ENCODE results near the gene VPREB1. TPM values are rescaled to one million over a fixed set of nuclear protein-coding genes. Genes with fewer than 3 reads are reported as not detected.

Gene VPREB1
- total RNA-seq, 4 donors from 2014 or later, result 2.6 TPM; not detected in 3

DNA sequence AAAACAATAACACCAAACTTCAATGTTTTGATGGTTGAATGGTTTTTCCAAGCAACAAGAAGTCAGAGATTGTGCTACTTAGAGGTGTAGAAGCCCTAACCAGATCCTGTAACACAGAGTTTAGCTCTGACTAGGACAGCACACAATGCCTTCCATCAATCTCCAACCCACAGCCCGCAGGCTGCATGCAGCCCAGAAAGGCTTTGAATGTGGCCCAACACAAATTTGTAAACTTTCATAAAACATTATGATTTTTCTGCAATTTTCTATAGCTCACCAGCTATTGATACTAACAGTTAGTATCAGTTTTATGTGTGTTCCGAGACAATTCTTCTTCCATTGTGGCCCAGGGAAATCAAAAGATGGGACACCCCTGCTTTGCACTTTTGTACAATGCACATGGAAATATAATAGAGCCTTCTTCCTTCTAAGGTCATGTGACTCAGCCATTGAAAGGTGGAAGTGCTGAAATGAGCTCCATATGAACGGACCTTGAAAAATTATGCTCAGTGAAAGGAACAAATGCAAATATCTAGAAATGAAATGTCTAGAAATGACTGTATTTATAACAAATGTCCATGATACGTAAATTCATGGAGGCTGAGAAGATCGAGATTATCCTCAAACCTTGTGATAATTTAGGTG lies 47.6 kb upstream of the VPREB1 start:
- Histone ChIP-seq H3K27me3 (no peaks in the 10 kb centered on the region), H3K4me1 (no peaks in the 10 kb centered on the region), H3K27ac (no peak overlapping the region), H3K36me3 (no peaks in the 10 kb centered on the region), H3K4me3 (no peak overlapping the region), H3K9me3 (no peaks in the 10 kb centered on the region)
- TF ChIP-seq POLR2A (IDR thresholded peaks at IDR 0.05) (no peak), CTCF (IDR thresholded peaks at IDR 0.05) (no peak)
- DNase-seq, result no peak
- intact Hi-C loops (cut with DNase I; ENCODE audit: low total_unique reads), result no loop called here

DNA sequence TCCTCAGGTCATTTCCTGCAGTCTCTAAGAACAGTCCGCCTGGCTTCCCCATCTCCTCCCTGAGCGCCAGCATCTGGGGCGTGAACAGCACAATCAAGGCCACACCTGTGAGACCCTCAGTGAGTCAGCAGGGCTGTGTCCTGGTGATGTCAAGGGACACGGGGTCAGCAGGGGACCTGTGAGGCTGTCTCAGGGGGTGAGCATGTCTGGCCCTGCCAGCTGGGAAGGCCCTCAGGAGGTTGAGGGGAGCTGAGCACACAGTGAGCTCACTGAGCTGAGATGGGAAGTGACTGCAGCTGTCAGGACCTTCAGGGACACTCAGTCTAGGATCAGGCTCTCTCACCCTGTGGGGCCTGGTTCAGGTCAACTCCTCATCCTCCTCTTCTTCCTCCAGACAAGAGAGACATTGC lies 46.6 kb upstream of the VPREB1 start:
- Histone ChIP-seq H3K9me3 (no peaks in the 10 kb centered on the region), H3K27ac (no peak overlapping the region), H3K36me3 (no peaks in the 10 kb centered on the region), H3K4me1 (no peaks in the 10 kb centered on the region), H3K27me3 (no peaks in the 10 kb centered on the region), H3K4me3 (no peak overlapping the region)
- DNase-seq, result no peak
- TF ChIP-seq CTCF (IDR thresholded peaks at IDR 0.05) (no peak), POLR2A (IDR thresholded peaks at IDR 0.05) (no peak)
- intact Hi-C loops (cut with DNase I; ENCODE audit: low total_unique reads), result no loop called here

DNA sequence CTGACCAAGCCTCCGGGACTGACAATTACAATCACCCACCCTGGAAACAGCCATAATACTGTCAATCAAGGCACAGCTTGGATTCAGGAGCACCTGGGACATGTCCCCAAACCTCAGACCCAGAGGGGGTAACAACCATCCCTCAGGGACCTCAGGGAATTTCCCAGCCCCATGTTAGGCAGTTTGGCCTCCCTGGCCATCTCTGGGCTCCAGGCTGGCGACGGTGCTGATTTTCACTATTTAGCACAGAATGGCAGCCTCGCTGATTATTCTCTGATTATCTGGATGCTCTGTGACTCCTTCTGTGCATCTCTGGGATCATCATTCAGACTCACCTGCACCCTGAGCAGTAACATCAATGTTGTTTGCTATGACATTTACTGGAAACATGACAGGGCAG lies 45.8 kb upstream of the VPREB1 start:
- Histone ChIP-seq H3K27me3 (no peaks in the 10 kb centered on the region), H3K4me1 (no peaks in the 10 kb centered on the region), H3K27ac (no peak overlapping the region), H3K9me3 (no peaks in the 10 kb centered on the region), H3K4me3 (no peak overlapping the region), H3K36me3 (no peaks in the 10 kb centered on the region)
- TF ChIP-seq POLR2A (IDR thresholded peaks at IDR 0.05) (no peak), CTCF (IDR thresholded peaks at IDR 0.05) (no peak)
- intact Hi-C loops (cut with DNase I; ENCODE audit: low total_unique reads), result no loop called here
- no peak for DNase-seq

DNA sequence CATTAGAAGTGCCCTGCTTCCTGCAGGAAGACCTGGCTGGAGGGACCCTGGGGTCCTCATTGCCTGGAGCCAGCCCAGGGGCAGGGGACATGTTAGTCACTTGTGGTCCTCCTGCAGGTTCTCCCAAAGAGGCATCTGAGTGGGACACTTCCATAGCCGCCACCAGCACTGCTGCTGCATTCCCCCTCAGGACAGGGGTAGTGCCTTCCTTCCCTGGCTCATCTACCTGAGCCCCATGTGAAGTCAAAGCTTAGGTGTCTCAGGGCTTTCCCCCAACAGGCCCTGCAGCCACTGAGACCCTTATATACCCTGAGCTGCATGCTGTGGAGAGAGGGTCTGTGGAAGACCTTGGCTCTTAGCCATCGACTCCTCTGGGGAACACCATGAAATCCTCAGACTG lies 45.0 kb upstream of the VPREB1 start:
- Histone ChIP-seq H3K4me3 (no peak overlapping the region), H3K27ac (no peak overlapping the region), H3K36me3 (no peaks in the 10 kb centered on the region), H3K9me3 (no peaks in the 10 kb centered on the region), H3K27me3 (no peaks in the 10 kb centered on the region), H3K4me1 (no peaks in the 10 kb centered on the region)
- intact Hi-C loops (cut with DNase I; ENCODE audit: low total_unique reads), result no loop called here
- DNase-seq, result no peak
- TF ChIP-seq POLR2A (IDR thresholded peaks at IDR 0.05) (no peak), CTCF (IDR thresholded peaks at IDR 0.05) (no peak)

- intact Hi-C loops (cut with DNase I; ENCODE audit: low total_unique reads), result no loop called here
- Histone ChIP-seq H3K27me3 (no peaks in the 10 kb centered on the region), H3K9me3 (no peaks in the 10 kb centered on the region)
These were observed 43.9 kb upstream of the VPREB1 start for GRCh38 chr22:22200569-22201184.

More at GRCh38 chr22:22200569-22201184, 43.9 kb upstream of the VPREB1 start:
- no peak for TF ChIP-seq CTCF (IDR thresholded peaks at IDR 0.05)
- no peak for TF ChIP-seq POLR2A (IDR thresholded peaks at IDR 0.05)
- no peaks in the 10 kb centered on the region for H3K36me3 ChIP-seq
- H3K4me3 ChIP-seq, result no peak overlapping the region
- H3K27ac ChIP-seq, result no peak overlapping the region
- no peak for DNase-seq
- H3K4me1 ChIP-seq, result no peaks in the 10 kb centered on the region
